G401 (cell line): Measurements from ENCODE around the gene PLAAT3. TPM values are rescaled to one million over a fixed set of nuclear protein-coding genes. Genes with fewer than 3 reads are reported as not detected.

Experiments
- DNase-seq: peaks from one replicate; pipeline ENCODE4 v3.0.0-alpha.2; 2015; ENCODE audit warnings: low spot score
- in situ Hi-C: cut with HindIII; loops from 2 replicates; pipeline ENCODE4 v1.10.0; 2016; ENCODE audit warnings: low sequenced_read_pairs, mixed read lengths
- total RNA-seq: library from RNA; depleted of rRNA; stranded (reverse); fragments of >200 nt; shearing (Covaris generic); gene quantifications from 2 replicates; pipeline ENCODE4 v1.2.3, GENCODE V29; 2014

PLAAT3 gene
- total RNA-seq, 1 experiment from 2014 or later, result 26.9 TPM

GRCh38 chr11:63574856-63575602 is 39.2 kb downstream of the PLAAT3 start:
- in situ Hi-C loops, result no loop called here
- no peak for DNase-seq

- in situ Hi-C loops, result no loop called here
- DNase-seq, result no peak
Measured at GRCh38 chr11:63573881-63574855, 40.1 kb downstream of the PLAAT3 start.

- in situ Hi-C loops, result no loop called here
Measured at GRCh38 chr11:63572026-63572688, 42.1 kb downstream of the PLAAT3 start.

GRCh38 chr11:63569570-63569969 is 44.7 kb downstream of the PLAAT3 start:
- no peak for DNase-seq

More at GRCh38 chr11:63572026-63572688, 42.1 kb downstream of the PLAAT3 start:
- DNase-seq, result no peak

GRCh38 chr11:63567044-63567840 is 47.0 kb downstream of the PLAAT3 start:
- in situ Hi-C loops, result no loop called here
- no peak for DNase-seq

More at GRCh38 chr11:63569570-63569969, 44.7 kb downstream of the PLAAT3 start:
- in situ Hi-C loops, result no loop called here

- DNase-seq, result no peak
- in situ Hi-C loops, result no loop called here
Measured at GRCh38 chr11:63564784-63565350, 49.4 kb downstream of the PLAAT3 start.

GRCh38 chr11:63564056-63564774 is 50.0 kb downstream of the PLAAT3 start:
- in situ Hi-C loops, result no loop called here
- DNase-seq, result no peak

GRCh38 chr11:63563201-63564055 is 50.8 kb downstream of the PLAAT3 start, which contains the start of gene PLAAT2:
TSS of gene PLAAT2 (minus strand) at chr11:63563379. CDS start at chr11:63563324, 55 bp downstream.
- in situ Hi-C loops, result no loop called here
- DNase-seq, result no peak

- DNase-seq, result no peak
- in situ Hi-C loops, result no loop called here
Measured at GRCh38 chr11:63560506-63561180, 53.6 kb downstream of the PLAAT3 start.

- in situ Hi-C loops, result no loop called here
- no peak for DNase-seq
Measured at GRCh38 chr11:63558459-63559157, 55.6 kb downstream of the PLAAT3 start.

- no peak for DNase-seq
- in situ Hi-C loops, result no loop called here
Measured at GRCh38 chr11:63557570-63557969, 56.7 kb downstream of the PLAAT3 start.

- in situ Hi-C loops, result no loop called here
- DNase-seq, result no peak
Measured at GRCh38 chr11:63556404-63557013, 57.7 kb downstream of the PLAAT3 start.

- in situ Hi-C loops, result no loop called here
Measured at GRCh38 chr11:63554877-63555223, 59.4 kb downstream of the PLAAT3 start.

GRCh38 chr11:63553759-63554158 is 60.5 kb downstream of the PLAAT3 start:
- no peak for DNase-seq
- in situ Hi-C loops, result no loop called here

More at GRCh38 chr11:63554877-63555223, 59.4 kb downstream of the PLAAT3 start:
- no peak for DNase-seq

- DNase-seq, result no peak
- in situ Hi-C loops, result no loop called here
Measured at GRCh38 chr11:63552921-63553320, 61.3 kb downstream of the PLAAT3 start.
